NCI-H524 (cell line): ENCODE data around the gene SMTNL1.

Experiments
- DNase-seq, 2 experiments: peaks; one replicate each; lab custom pipeline; 2025; lab: John Stamatoyannopoulos, UW

SMTNL1 gene

GRCh38 chr11:57597461-57597915 is 60.1 kb downstream of the SMTNL1 start, which contains the start of gene SERPING1:
Gene SERPING1 (plus strand): TSS chr11:57597685. CDS start chr11:57598271, 586 bp downstream.
- DNase-seq = no peak

- DNase-seq = peak in 1 of 2 experiments; percentile 30
These were observed 60.8 kb downstream of the SMTNL1 start for GRCh38 chr11:57597916-57598830.

- DNase-seq = no peak
These were observed 61.4 kb downstream of the SMTNL1 start for GRCh38 chr11:57598831-57599155.

GRCh38 chr11:57599381-57599780 is 62.0 kb downstream of the SMTNL1 start:
- no peak for DNase-seq
